H9 (cell line): ENCODE measurements around the gene DGKE. TPM values are rescaled to one million over a fixed set of nuclear protein-coding genes. Genes with fewer than 3 reads are reported as not detected.

Source experiments
- DNase-seq: peaks from one replicate; pipeline ENCODE4 v3.0.0-alpha.2; 2017
- H2AFZ ChIP-seq: one replicate; pipeline ENCODE4 v1.6.1; 2013; ENCODE audit warnings: mild to moderate bottlenecking, low read length, control low read depth, moderate library complexity
- H2AK5ac ChIP-seq: 2 replicates; pipeline ENCODE4 v1.6.1; 2013; ENCODE audit warnings: low read length, control low read depth, mixed read lengths; ENCODE audit not compliant: insufficient read length
- H2BK120ac ChIP-seq: one replicate; pipeline ENCODE4 v1.6.1; 2013; ENCODE audit warnings: low read depth, mild to moderate bottlenecking, low read length, control low read depth, inconsistent platforms; ENCODE audit not compliant: poor library complexity, severe bottlenecking
- H2BK12ac ChIP-seq: 2 replicates; pipeline ENCODE4 v1.6.1; 2013; ENCODE audit warnings: low read length, control low read depth, mixed read lengths, low read depth; ENCODE audit not compliant: insufficient read length
- H2BK15ac ChIP-seq: 2 replicates; pipeline ENCODE4 v1.6.1; 2013; ENCODE audit warnings: low read depth, low read length, control low read depth
- H2BK20ac ChIP-seq: one replicate; pipeline ENCODE4 v1.6.1; 2013; ENCODE audit warnings: low read depth, mild to moderate bottlenecking, low read length, control low read depth, inconsistent platforms; ENCODE audit not compliant: poor library complexity, severe bottlenecking
- H2BK5ac ChIP-seq: 2 replicates; pipeline ENCODE4 v1.6.1; 2013; ENCODE audit warnings: low read length, control low read depth, mixed read lengths; ENCODE audit not compliant: insufficient read length
- H3K14ac ChIP-seq: 2 replicates; pipeline ENCODE4 v1.6.1; 2013; ENCODE audit warnings: low read length, control low read depth; ENCODE audit not compliant: insufficient read depth
- H3K18ac ChIP-seq: 2 replicates; pipeline ENCODE4 v1.6.1; 2013; ENCODE audit warnings: low read depth, mild to moderate bottlenecking, mixed read lengths, low read length, control low read depth; ENCODE audit not compliant: insufficient read length
- H3K23ac ChIP-seq: 2 replicates; pipeline ENCODE4 v1.6.1; 2013; ENCODE audit warnings: low read length, control low read depth, mixed read lengths, low read depth; ENCODE audit not compliant: insufficient read length
- H3K23me2 ChIP-seq: 2 replicates; pipeline ENCODE4 v1.6.1; 2013; ENCODE audit warnings: low read depth, mild to moderate bottlenecking, mixed read lengths, low read length, control low read depth; ENCODE audit not compliant: insufficient read length, poor library complexity, severe bottlenecking
- H3K27ac ChIP-seq: 2 replicates; pipeline ENCODE4 v1.5.1; 2013; ENCODE audit warnings: low read length, control low read depth, mixed read lengths, low read depth; ENCODE audit not compliant: insufficient read length
- H3K27me3 ChIP-seq: 2 replicates; pipeline ENCODE4 v1.6.1; 2013; ENCODE audit warnings: low read length, control low read depth, inconsistent platforms; ENCODE audit not compliant: insufficient read depth
- H3K4ac ChIP-seq: 2 replicates; pipeline ENCODE4 v1.6.1; 2013; ENCODE audit warnings: low read depth, mild to moderate bottlenecking, control low read depth, inconsistent platforms, low read length, moderate library complexity
- H3K4me1 ChIP-seq: 2 replicates; pipeline ENCODE4 v1.6.1; 2013; ENCODE audit warnings: low read length, control low read depth, inconsistent platforms; ENCODE audit not compliant: insufficient read depth
- H3K4me2 ChIP-seq: 2 replicates; pipeline ENCODE4 v1.6.1; 2013; ENCODE audit warnings: low read length, control low read depth, mixed read lengths; ENCODE audit not compliant: insufficient read length, insufficient read depth
- H3K56ac ChIP-seq: 2 replicates; pipeline ENCODE4 v1.6.1; 2013; ENCODE audit warnings: low read depth, mild to moderate bottlenecking, mixed read lengths, low read length, control low read depth; ENCODE audit not compliant: insufficient read length
- H3K79me1 ChIP-seq: 2 replicates; pipeline ENCODE4 v1.6.1; 2013; ENCODE audit warnings: low read depth, mild to moderate bottlenecking, moderate library complexity, low read length, control low read depth, inconsistent platforms; ENCODE audit not compliant: insufficient read depth, poor library complexity, severe bottlenecking
- H3K79me2 ChIP-seq: 2 replicates; pipeline ENCODE4 v1.6.1; 2013; ENCODE audit warnings: low read length, control low read depth, inconsistent platforms; ENCODE audit not compliant: insufficient read depth
- H3K9ac ChIP-seq: 2 replicates; pipeline ENCODE4 v1.6.1; 2013; ENCODE audit warnings: low read length, control low read depth, mixed read lengths; ENCODE audit not compliant: insufficient read length; ENCODE audit errors: extremely low read depth
- H3K9me3 ChIP-seq: one replicate; pipeline ENCODE4 v1.6.1; 2013; ENCODE audit warnings: low read depth, low read length, inconsistent platforms; ENCODE audit not compliant: control insufficient read depth
- H3T11ph ChIP-seq: one replicate; pipeline ENCODE4 v1.6.1; 2013; ENCODE audit warnings: mild to moderate bottlenecking, low read length, control low read depth, inconsistent platforms
- H4K20me1 ChIP-seq: one replicate; pipeline ENCODE4 v1.6.1; 2013; ENCODE audit not compliant: control insufficient read depth, insufficient read length, insufficient read depth
- H4K5ac ChIP-seq: 2 replicates; pipeline ENCODE4 v1.6.1; 2013; ENCODE audit warnings: low read depth, mild to moderate bottlenecking, mixed read lengths, low read length, control low read depth; ENCODE audit not compliant: insufficient read length
- H4K8ac ChIP-seq: replicated peaks from 2 replicates; pipeline ENCODE4 v1.6.1; 2013; ENCODE audit warnings: low read length, control low read depth, mixed read lengths, low read depth; ENCODE audit not compliant: insufficient read length
- H4K91ac ChIP-seq: 2 replicates; pipeline ENCODE4 v1.6.1; 2013; ENCODE audit warnings: low read depth, mild to moderate bottlenecking, moderate library complexity, mixed read lengths, low read length, control low read depth; ENCODE audit not compliant: insufficient read length
- H3K27ac Mint-ChIP-seq, 3 experiments: 2 replicates in 2 of 3; 3 replicates in 1 of 3; pipeline ENCODE4 v1.8.0; 2020 to 2021; ENCODE audit warnings: mixed read lengths in 3 of 3, mild to moderate bottlenecking in 1 of 3, moderate library complexity in 1 of 3
- H3K27me3 Mint-ChIP-seq: 2 replicates; pipeline ENCODE4 v1.8.0; 2021; ENCODE audit warnings: low read depth, mild to moderate bottlenecking, moderate library complexity, mixed read lengths
- H3K36me3 Mint-ChIP-seq, 3 experiments: 2 replicates in 2 of 3; 3 replicates in 1 of 3; pipeline ENCODE4 v1.8.0; 2020 to 2021; ENCODE audit warnings: low read depth in 3 of 3, mixed read lengths in 3 of 3; ENCODE audit not compliant: insufficient read depth in 1 of 3
- H3K4me1 Mint-ChIP-seq, 2 experiments: 2 replicates each; pipeline ENCODE4 v1.8.0; 2020; ENCODE audit warnings: mixed read lengths in 2 of 2
- H3K4me3 Mint-ChIP-seq, 2 experiments: 2 replicates in 1 of 2; 3 replicates in 1 of 2; pipeline ENCODE4 v1.8.0; 2020 to 2021; ENCODE audit warnings: mild to moderate bottlenecking in 2 of 2, mixed read lengths in 2 of 2, moderate library complexity in 1 of 2
- H3K9me3 Mint-ChIP-seq, 2 experiments: 2 replicates in 1 of 2; 3 replicates in 1 of 2; pipeline ENCODE4 v1.8.0; 2020; ENCODE audit warnings: mild to moderate bottlenecking in 2 of 2, mixed read lengths in 2 of 2, moderate library complexity in 1 of 2
- WGBS: extraction: QIAGEN DNeasy Blood & Tissue Kit; methylation state at CpG from one replicate; pipeline ENCODE4 v1.1.7; 2013; ENCODE audit warnings: missing lambda C conversion rate, low lambda C conversion rate, mixed read lengths; ENCODE audit not compliant: insufficient read length; ENCODE audit errors: extremely low coverage; 5-methylcytosine and 5-hydroxymethylcytosine counted together
- total RNA-seq: library from RNA; stranded (reverse); gene quantifications from 2 replicates; pipeline ENCODE4 v1.2.1, GENCODE V29; 2021
- TF ChIP-seq, protein P1 (sequence below): fragments of 200-600 bp; sonication (generic); conservative IDR thresholded peaks from 3 replicates; pipeline ENCODE4 v1.8.0; 2021; ENCODE audit warnings: antibody characterized with exemption, mild to moderate bottlenecking

The DGKE gene
- total RNA-seq, 1 experiment from 2014 or later, result 4.9 TPM

DNA sequence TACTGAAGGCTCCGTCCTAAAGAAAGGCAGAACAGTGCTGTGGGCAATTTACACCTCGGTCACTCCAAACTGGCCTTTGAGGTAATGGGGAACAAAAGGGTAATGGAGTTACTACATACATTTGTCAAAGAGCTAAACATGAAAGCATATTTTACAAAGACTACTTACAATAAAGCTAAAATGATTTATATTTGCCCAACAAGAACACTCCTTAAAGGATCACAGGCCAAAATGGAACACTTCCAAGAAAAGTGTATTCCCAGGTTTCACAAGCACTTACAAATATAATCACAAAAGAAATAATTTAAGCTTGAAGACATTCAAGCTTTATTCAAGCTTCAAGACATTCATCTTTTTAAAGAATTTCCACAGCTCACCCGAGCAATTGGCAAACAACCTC is 29.5 kb upstream of the DGKE start:
- no peak overlapping the region for H3K4ac ChIP-seq
- no peak overlapping the region for H2AFZ ChIP-seq
- H3K56ac ChIP-seq, result no peak overlapping the region
- H2BK5ac ChIP-seq, result no peak overlapping the region
- H4K5ac ChIP-seq, result no peak overlapping the region
- H2BK120ac ChIP-seq, result no peak overlapping the region
- H3K23ac ChIP-seq, result no peak overlapping the region
- no peaks in the 10 kb centered on the region for H3K4me1 ChIP-seq
- TF ChIP-seq, protein P1, sequence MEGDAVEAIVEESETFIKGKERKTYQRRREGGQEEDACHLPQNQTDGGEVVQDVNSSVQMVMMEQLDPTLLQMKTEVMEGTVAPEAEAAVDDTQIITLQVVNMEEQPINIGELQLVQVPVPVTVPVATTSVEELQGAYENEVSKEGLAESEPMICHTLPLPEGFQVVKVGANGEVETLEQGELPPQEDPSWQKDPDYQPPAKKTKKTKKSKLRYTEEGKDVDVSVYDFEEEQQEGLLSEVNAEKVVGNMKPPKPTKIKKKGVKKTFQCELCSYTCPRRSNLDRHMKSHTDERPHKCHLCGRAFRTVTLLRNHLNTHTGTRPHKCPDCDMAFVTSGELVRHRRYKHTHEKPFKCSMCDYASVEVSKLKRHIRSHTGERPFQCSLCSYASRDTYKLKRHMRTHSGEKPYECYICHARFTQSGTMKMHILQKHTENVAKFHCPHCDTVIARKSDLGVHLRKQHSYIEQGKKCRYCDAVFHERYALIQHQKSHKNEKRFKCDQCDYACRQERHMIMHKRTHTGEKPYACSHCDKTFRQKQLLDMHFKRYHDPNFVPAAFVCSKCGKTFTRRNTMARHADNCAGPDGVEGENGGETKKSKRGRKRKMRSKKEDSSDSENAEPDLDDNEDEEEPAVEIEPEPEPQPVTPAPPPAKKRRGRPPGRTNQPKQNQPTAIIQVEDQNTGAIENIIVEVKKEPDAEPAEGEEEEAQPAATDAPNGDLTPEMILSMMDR, result no peak
- Mint-ChIP-seq H3K4me3 (no peak overlapping the region), H3K36me3 (no peaks in the 10 kb centered on the region; a peak in 1 of 7 replicates), H3K9me3 (no peaks in the 10 kb centered on the region; a peak in 1 of 5 replicates), H3K4me1 (peaks cover 0 to 2% of the 10 kb centered on the region in 2 experiments; a peak in 2 of 4 replicates), H3K27ac (no peak overlapping the region), H3K27me3 (no peaks in the 10 kb centered on the region)
- no peaks in the 10 kb centered on the region for H3K23me2 ChIP-seq
- H2BK12ac ChIP-seq, result no peak overlapping the region
- no peaks in the 10 kb centered on the region for H3K79me1 ChIP-seq
- H3K9ac ChIP-seq, result no peak overlapping the region
- no peak overlapping the region for H3K27ac ChIP-seq
- H4K8ac ChIP-seq, result no peak overlapping the region
- H2AK5ac ChIP-seq, result no peak overlapping the region
- no peaks in the 10 kb centered on the region for H3K27me3 ChIP-seq
- no peaks in the 10 kb centered on the region for H3K9me3 ChIP-seq
- H3K14ac ChIP-seq, result no peak overlapping the region
- WGBS, result no CpG with 5 or more reads among the region's 3 CpGs
- H3K4me2 ChIP-seq, result no peak overlapping the region
- no peak overlapping the region for H4K91ac ChIP-seq
- H4K20me1 ChIP-seq, result no peaks in the 10 kb centered on the region
- no peak overlapping the region for H3K18ac ChIP-seq
- no peaks in the 10 kb centered on the region for H3K79me2 ChIP-seq
- H3T11ph ChIP-seq, result no peak overlapping the region
- no peak overlapping the region for H2BK15ac ChIP-seq
- H2BK20ac ChIP-seq, result no peak overlapping the region
- DNase-seq, result no peak
